ENCODE measurements around the gene ADD1.
"Not testable (repeated sequence)": the region's sequence is repeated elsewhere in the genome, so short reads cannot be mapped to it uniquely, and the experiment has no call there.

GRCh38 chr4:2960450-2960849 lies 116.8 kb downstream of the ADD1 start:
- TF ChIP-seq CTCF, POLR2A (IDR thresholded peaks at IDR 0.05): not testable (repeated sequence)

All from right lobe of liver (tissue), 4 donors.